Hepatocyte (in vitro differentiated cells): Measurements from ENCODE around the gene XPO1.

ENCODE experiments used
- EZH2 ChIP-seq: fragments of 200-600 bp; sonication (generic); IDR thresholded peaks from 2 replicates; pipeline ENCODE4 v1.6.1; 2016; ENCODE audit warnings: antibody characterized with exemption, mild to moderate bottlenecking, borderline replicate concordance
- EZH2phosphoT487 ChIP-seq: fragments of 200-600 bp; sonication (generic); IDR thresholded peaks from one replicate; pipeline ENCODE4 v1.6.1; 2018; ENCODE audit warnings: antibody characterized with exemption, mild to moderate bottlenecking, low read depth, moderate library complexity; ENCODE audit not compliant: unreplicated experiment, severe bottlenecking
- TF ChIP-seq, protein P1 (sequence below): fragments of 200-600 bp; sonication (generic); IDR thresholded peaks from 2 replicates; pipeline ENCODE4 v1.5.1; 2016; ENCODE audit warnings: antibody characterized with exemption, mild to moderate bottlenecking; ENCODE audit not compliant: poor library complexity

GRCh38 chr2:61538920-61539520 is 864 bp upstream of the XPO1 start:
- TF ChIP-seq, protein P1, sequence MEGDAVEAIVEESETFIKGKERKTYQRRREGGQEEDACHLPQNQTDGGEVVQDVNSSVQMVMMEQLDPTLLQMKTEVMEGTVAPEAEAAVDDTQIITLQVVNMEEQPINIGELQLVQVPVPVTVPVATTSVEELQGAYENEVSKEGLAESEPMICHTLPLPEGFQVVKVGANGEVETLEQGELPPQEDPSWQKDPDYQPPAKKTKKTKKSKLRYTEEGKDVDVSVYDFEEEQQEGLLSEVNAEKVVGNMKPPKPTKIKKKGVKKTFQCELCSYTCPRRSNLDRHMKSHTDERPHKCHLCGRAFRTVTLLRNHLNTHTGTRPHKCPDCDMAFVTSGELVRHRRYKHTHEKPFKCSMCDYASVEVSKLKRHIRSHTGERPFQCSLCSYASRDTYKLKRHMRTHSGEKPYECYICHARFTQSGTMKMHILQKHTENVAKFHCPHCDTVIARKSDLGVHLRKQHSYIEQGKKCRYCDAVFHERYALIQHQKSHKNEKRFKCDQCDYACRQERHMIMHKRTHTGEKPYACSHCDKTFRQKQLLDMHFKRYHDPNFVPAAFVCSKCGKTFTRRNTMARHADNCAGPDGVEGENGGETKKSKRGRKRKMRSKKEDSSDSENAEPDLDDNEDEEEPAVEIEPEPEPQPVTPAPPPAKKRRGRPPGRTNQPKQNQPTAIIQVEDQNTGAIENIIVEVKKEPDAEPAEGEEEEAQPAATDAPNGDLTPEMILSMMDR = no peak
- no peak for TF ChIP-seq EZH2
- no peak for TF ChIP-seq EZH2phosphoT487
